Body of pancreas (tissue), 4 donors: Measurements from ENCODE around the gene TMEM121. TPM values are rescaled to one million over a fixed set of nuclear protein-coding genes. Genes with fewer than 3 reads are reported as not detected.
"Not testable (repeated sequence)": the region's sequence is repeated elsewhere in the genome, so short reads cannot be mapped to it uniquely, and the experiment has no call there.

Experiments
- ATAC-seq: fragments of 150-250 bp; one replicate; pipeline ENCODE4 v1.9.1; 2016
- DNase-seq, 4 donors: peaks; one replicate each; pipeline ENCODE4 v3.0.0-alpha.2; 2019
- H3K27ac ChIP-seq, 4 donors: fragments of 200-600 bp; sonication (generic); 1 replicate in 3 of 4; 2 replicates in 1 of 4; pipeline versions ENCODE4 v1.5.1 to v1.6.1; 2016 to 2019; ENCODE audit warnings: mild to moderate bottlenecking in 1 of 4, mixed read lengths in 1 of 4, moderate library complexity in 1 of 4
- H3K27me3 ChIP-seq, 2 donors: fragments of 200-600 bp; sonication (generic); one replicate each; pipeline ENCODE4 v1.6.0; 2016; ENCODE audit warnings: mild to moderate bottlenecking in 1 of 2
- H3K36me3 ChIP-seq, 2 donors: fragments of 200-600 bp; sonication (generic); replicated peaks in 1 of 2; 2 replicates each; pipeline ENCODE4 v1.5.1; 2016; ENCODE audit warnings: low read depth in 2 of 2; ENCODE audit not compliant: insufficient read depth in 1 of 2
- H3K4me1 ChIP-seq: fragments of 200-600 bp; sonication (generic); one replicate; pipeline ENCODE4 v1.6.0; 2016
- H3K4me3 ChIP-seq, 2 donors: fragments of 200-600 bp; sonication (generic); 1 replicate in 1 of 2; 2 replicates in 1 of 2; pipeline ENCODE4 v1.5.1; 2016 to 2019
- H3K9me3 ChIP-seq, 3 donors: fragments of 200-600 bp; sonication (generic); 1 replicate in 2 of 3; 2 replicates in 1 of 3; pipeline ENCODE4 v1.5.1; 2016
- CTCF ChIP-seq, 7 experiments: fragments of 450-650 bp in 4 of 7; fragments of 200-600 bp in 3 of 7; sonication (generic) in 3 of 7; IDR thresholded peaks; one replicate each; pipeline ENCODE4 v1.5.1; 2016 to 2019; ENCODE audit warnings: antibody characterized with exemption in 7 of 7
- POLR2A ChIP-seq, 3 donors: fragments of 450-650 bp; IDR thresholded peaks; one replicate each; pipeline ENCODE4 v1.6.1; 2016; ENCODE audit warnings: antibody characterized with exemption in 3 of 3, mild to moderate bottlenecking in 2 of 3
- WGBS, 2 donors: methylation state at CpG; one replicate each; pipeline ENCODE4 v1.1.5; 2017; 5-methylcytosine and 5-hydroxymethylcytosine counted together
- intact Hi-C: fragments of 100-400 bp; cut with DNase I; formaldehyde crosslinking; loops from one replicate; pipeline ENCODE4 v1.15.1; 2023
- total RNA-seq, 2 donors: library from RNA; depleted of rRNA; stranded (reverse); fragments of >200 nt; gene quantifications; one replicate each; pipeline ENCODE4 v1.1.0, GENCODE V29; 2016

TMEM121 gene
- total RNA-seq, 2 donors from 2014 or later, result 4.2 to 13.8 TPM

GRCh38 chr14:105558449-105559154, 32.2 kb downstream of the TMEM121 start:
- H3K27ac ChIP-seq, ATAC-seq, H3K9me3 ChIP-seq, DNase-seq, intact Hi-C loops, H3K4me3 ChIP-seq, H3K27me3 ChIP-seq, H3K36me3 ChIP-seq, H3K4me1 ChIP-seq: not testable (repeated sequence)
- TF ChIP-seq CTCF (IDR thresholded peaks at IDR 0.05), result peak in 1 of 7 experiments; percentile 14
- WGBS, 2 donors, result 57 to 79% methylated on average over 14 to 17 of the region's 28 CpGs

GRCh38 chr14:105559384-105560047, 33.1 kb downstream of the TMEM121 start:
- H3K9me3 ChIP-seq, H3K27ac ChIP-seq, H3K4me1 ChIP-seq, DNase-seq, H3K27me3 ChIP-seq, H3K36me3 ChIP-seq, intact Hi-C loops, H3K4me3 ChIP-seq: not testable (repeated sequence)
- 41% methylated on average over 5 of the region's 49 CpGs; no CpG with 5 or more reads in 1 of the 2 donors for WGBS, 2 donors
- ATAC-seq, result peak; percentile 62

GRCh38 chr14:105560048-105560669, 33.8 kb downstream of the TMEM121 start:
- intact Hi-C loops, H3K27me3 ChIP-seq, H3K36me3 ChIP-seq, H3K27ac ChIP-seq, DNase-seq, H3K4me1 ChIP-seq, H3K9me3 ChIP-seq, H3K4me3 ChIP-seq: not testable (repeated sequence)
- no CpG with 5 or more reads among the region's 27 CpGs for WGBS, 2 donors
- ATAC-seq, result peak; percentile 9

- H3K27me3 ChIP-seq, H3K36me3 ChIP-seq, H3K4me3 ChIP-seq, DNase-seq, intact Hi-C loops, H3K27ac ChIP-seq, H3K4me1 ChIP-seq, H3K9me3 ChIP-seq, ATAC-seq: not testable (repeated sequence)
- 73 to 79% methylated on average over 8 to 9 of the region's 14 CpGs for WGBS, 2 donors
Measured at GRCh38 chr14:105561345-105561744, 35.0 kb downstream of the TMEM121 start.

- H3K27ac ChIP-seq, result no peak overlapping the region
- 88 to 90% methylated on average over 4 of the region's 4 CpGs for WGBS, 2 donors
- H3K9me3 ChIP-seq, result no peaks in the 10 kb centered on the region
- no peak for TF ChIP-seq POLR2A (IDR thresholded peaks at IDR 0.05)
- no peak for TF ChIP-seq CTCF (IDR thresholded peaks at IDR 0.05)
- H3K27me3 ChIP-seq, result no peaks in the 10 kb centered on the region
- ATAC-seq, result no peak
- H3K4me1 ChIP-seq, result no peaks in the 10 kb centered on the region
- intact Hi-C loops, result no loop called here
- no peak overlapping the region for H3K4me3 ChIP-seq
- DNase-seq, result no peak
- no peaks in the 10 kb centered on the region for H3K36me3 ChIP-seq
Measured at GRCh38 chr14:105562713-105563346, 36.4 kb downstream of the TMEM121 start.

- Histone ChIP-seq H3K4me1 (no peaks in the 10 kb centered on the region), H3K36me3 (no peaks in the 10 kb centered on the region), H3K4me3 (no peak overlapping the region), H3K9me3 (no peaks in the 10 kb centered on the region), H3K27ac (no peak overlapping the region), H3K27me3 (no peaks in the 10 kb centered on the region)
- ATAC-seq (no peak), DNase-seq (no peak)
- no peak for TF ChIP-seq POLR2A (IDR thresholded peaks at IDR 0.05)
- TF ChIP-seq CTCF (IDR thresholded peaks at IDR 0.05), result no peak
- intact Hi-C loops, result no loop called here
Measured at GRCh38 chr14:105563347-105563737, 37.0 kb downstream of the TMEM121 start.

GRCh38 chr14:105564536-105564935, 38.2 kb downstream of the TMEM121 start:
- not testable (repeated sequence) for H3K9me3 ChIP-seq, DNase-seq

GRCh38 chr14:105565185-105565919, 39.0 kb downstream of the TMEM121 start:
- H3K9me3 ChIP-seq, H3K4me1 ChIP-seq, H3K27ac ChIP-seq, H3K36me3 ChIP-seq, DNase-seq, ATAC-seq, H3K27me3 ChIP-seq, H3K4me3 ChIP-seq, intact Hi-C loops: not testable (repeated sequence)
- WGBS, 2 donors, result 58 to 72% methylated on average over 3 to 8 of the region's 8 CpGs

More at GRCh38 chr14:105564536-105564935, 38.2 kb downstream of the TMEM121 start:
- H3K36me3 ChIP-seq, intact Hi-C loops, H3K4me3 ChIP-seq, H3K27ac ChIP-seq, H3K4me1 ChIP-seq, H3K27me3 ChIP-seq, ATAC-seq: not testable (repeated sequence)
- 25 to 49% methylated on average over 2 to 10 of the region's 16 CpGs for WGBS, 2 donors
